Transverse colon (tissue), 4 donors: ENCODE results near the gene FAM241B. TPM values are rescaled to one million over a fixed set of nuclear protein-coding genes. Genes with fewer than 3 reads are reported as not detected.

Experiments used
- DNase-seq: peaks from one replicate; pipeline ENCODE4 v3.0.0-alpha.2; 2019
- H3K27ac ChIP-seq, 4 donors: fragments of 200-600 bp; sonication (generic); 2 replicates each; pipeline ENCODE4 v1.5.1; 2016 to 2018; ENCODE audit warnings: inconsistent platforms in 4 of 4
- H3K27me3 ChIP-seq: fragments of 200-600 bp; sonication (generic); 2 replicates; pipeline ENCODE4 v1.5.1; 2017; ENCODE audit warnings: inconsistent platforms
- H3K36me3 ChIP-seq, 4 donors: fragments of 200-600 bp; sonication (generic); 2 replicates each; pipeline ENCODE4 v1.5.1; 2017 to 2019; ENCODE audit warnings: inconsistent platforms in 4 of 4
- H3K4me1 ChIP-seq, 4 donors: fragments of 200-600 bp; sonication (generic); 2 replicates each; pipeline ENCODE4 v1.5.1; 2017 to 2020; ENCODE audit warnings: inconsistent platforms in 4 of 4
- H3K4me3 ChIP-seq, 4 donors: fragments of 200-600 bp; sonication (generic); 1 replicate in 1 of 4; 2 replicates in 3 of 4; pipeline versions ENCODE4 v1.5.1 to v1.6.1; 2017 to 2019; ENCODE audit warnings: inconsistent platforms in 4 of 4
- H3K9me3 ChIP-seq, 2 donors: fragments of 200-600 bp; sonication (generic); 2 replicates each; pipeline ENCODE4 v1.5.1; 2017 to 2019; ENCODE audit warnings: inconsistent platforms in 2 of 2
- EP300 ChIP-seq: sonication (generic); formaldehyde crosslinking; IDR thresholded peaks from one replicate; pipeline ENCODE4 v1.6.1; 2017; ENCODE audit warnings: antibody characterized with exemption, low read depth
- POLR2A ChIP-seq: fragments of 450-650 bp; IDR thresholded peaks from one replicate; pipeline ENCODE4 v1.6.1; 2016; ENCODE audit warnings: antibody characterized with exemption, mild to moderate bottlenecking, moderate library complexity
- POLR2AphosphoS5 ChIP-seq, 3 donors: sonication (generic); formaldehyde crosslinking; IDR thresholded peaks; one replicate each; pipeline ENCODE4 v1.6.1; 2016; ENCODE audit warnings: antibody characterized with exemption in 3 of 3
- WGBS, 2 donors: methylation state at CpG; one replicate each; pipeline ENCODE4 v1.1.5; 2018; ENCODE audit warnings: low coverage in 1 of 2; 5-methylcytosine and 5-hydroxymethylcytosine counted together
- in situ Hi-C, 4 donors: fragments of 200-750 bp; cut with MboI; loops; one replicate each; pipeline versions ENCODE4 v1.15.0 to v1.15.1; 2017; ENCODE audit warnings: low sequenced_read_pairs in 3 of 4, low pct_ligation_motif_present in 1 of 4, low pct_unique_long_range_greater_than_20kb in 1 of 4
- intact Hi-C: fragments of 100-400 bp; cut with DNase I; formaldehyde crosslinking; loops from one replicate; pipeline ENCODE4 v1.15.1; 2023; ENCODE audit warnings: low total_unique reads
- total RNA-seq, 4 donors: library from RNA; depleted of rRNA; stranded (reverse); fragments of >200 nt; gene quantifications; one replicate each; pipeline ENCODE4 v1.1.0, GENCODE V29; 2016
- TF ChIP-seq, protein P1 (sequence below), 5 experiments: fragments of 200-600 bp in 3 of 5; fragments of 450-650 bp in 2 of 5; sonication (generic) in 3 of 5; IDR thresholded peaks; 1 replicate in 2 of 5; 2 replicates in 3 of 5; pipeline ENCODE4 v1.5.1; 2016 to 2017; ENCODE audit warnings: antibody characterized with exemption in 5 of 5, inconsistent platforms in 3 of 5, mild to moderate bottlenecking in 2 of 5, moderate library complexity in 1 of 5

FAM241B gene
- total RNA-seq, 4 donors from 2014 or later, result 0.95 to 1.4 TPM; not detected in 2

DNA sequence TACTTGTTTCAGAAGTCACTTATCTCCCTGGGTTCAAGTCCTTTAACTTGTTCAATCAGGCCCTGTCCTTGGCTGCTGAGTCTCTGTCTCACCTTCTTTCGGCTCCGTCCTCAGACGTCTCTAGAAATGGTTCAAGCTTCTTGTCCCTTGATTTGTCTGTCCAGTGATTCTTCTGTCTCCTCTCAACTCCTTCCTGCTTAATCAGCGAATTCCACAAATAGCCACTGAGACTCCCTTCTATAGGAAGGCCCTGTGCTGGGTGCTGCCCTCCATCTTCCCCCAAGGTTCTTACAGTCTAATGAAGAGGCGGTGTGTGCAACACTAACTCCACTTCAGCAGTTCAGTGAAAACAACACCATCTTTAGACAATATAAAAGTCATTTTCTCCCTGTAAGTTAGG lies 12.7 kb downstream of the FAM241B start:
- Histone ChIP-seq H3K4me3 (no peak overlapping the region), H3K27me3 (peaks cover 8% of the 10 kb centered on the region), H3K36me3 (no peaks in the 10 kb centered on the region), H3K27ac (no peak overlapping the region), H3K4me1 (no peaks in the 10 kb centered on the region), H3K9me3 (no peaks in the 10 kb centered on the region)
- in situ Hi-C loops, result loop anchor here in 3 of 4 donors (25.0 kb wide), 4 partner anchors 130 to 405 kb away; partner anchors contain the start of gene TACR2 (in 2 of the 3)
- TF ChIP-seq POLR2AphosphoS5 (IDR thresholded peaks at IDR 0.05), result no peak
- no peak for TF ChIP-seq EP300
- no peak for TF ChIP-seq POLR2A
- TF ChIP-seq, protein P1, sequence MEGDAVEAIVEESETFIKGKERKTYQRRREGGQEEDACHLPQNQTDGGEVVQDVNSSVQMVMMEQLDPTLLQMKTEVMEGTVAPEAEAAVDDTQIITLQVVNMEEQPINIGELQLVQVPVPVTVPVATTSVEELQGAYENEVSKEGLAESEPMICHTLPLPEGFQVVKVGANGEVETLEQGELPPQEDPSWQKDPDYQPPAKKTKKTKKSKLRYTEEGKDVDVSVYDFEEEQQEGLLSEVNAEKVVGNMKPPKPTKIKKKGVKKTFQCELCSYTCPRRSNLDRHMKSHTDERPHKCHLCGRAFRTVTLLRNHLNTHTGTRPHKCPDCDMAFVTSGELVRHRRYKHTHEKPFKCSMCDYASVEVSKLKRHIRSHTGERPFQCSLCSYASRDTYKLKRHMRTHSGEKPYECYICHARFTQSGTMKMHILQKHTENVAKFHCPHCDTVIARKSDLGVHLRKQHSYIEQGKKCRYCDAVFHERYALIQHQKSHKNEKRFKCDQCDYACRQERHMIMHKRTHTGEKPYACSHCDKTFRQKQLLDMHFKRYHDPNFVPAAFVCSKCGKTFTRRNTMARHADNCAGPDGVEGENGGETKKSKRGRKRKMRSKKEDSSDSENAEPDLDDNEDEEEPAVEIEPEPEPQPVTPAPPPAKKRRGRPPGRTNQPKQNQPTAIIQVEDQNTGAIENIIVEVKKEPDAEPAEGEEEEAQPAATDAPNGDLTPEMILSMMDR (IDR thresholded peaks at IDR 0.05), result no peak
- WGBS, 2 donors, result 91% methylated on average over 5 of the region's 5 CpGs
- DNase-seq, result no peak
- intact Hi-C loops, result loop anchor here (5.0 kb wide), 1 partner anchor 275 kb away; no protein-coding TSS in a partner anchor

DNA sequence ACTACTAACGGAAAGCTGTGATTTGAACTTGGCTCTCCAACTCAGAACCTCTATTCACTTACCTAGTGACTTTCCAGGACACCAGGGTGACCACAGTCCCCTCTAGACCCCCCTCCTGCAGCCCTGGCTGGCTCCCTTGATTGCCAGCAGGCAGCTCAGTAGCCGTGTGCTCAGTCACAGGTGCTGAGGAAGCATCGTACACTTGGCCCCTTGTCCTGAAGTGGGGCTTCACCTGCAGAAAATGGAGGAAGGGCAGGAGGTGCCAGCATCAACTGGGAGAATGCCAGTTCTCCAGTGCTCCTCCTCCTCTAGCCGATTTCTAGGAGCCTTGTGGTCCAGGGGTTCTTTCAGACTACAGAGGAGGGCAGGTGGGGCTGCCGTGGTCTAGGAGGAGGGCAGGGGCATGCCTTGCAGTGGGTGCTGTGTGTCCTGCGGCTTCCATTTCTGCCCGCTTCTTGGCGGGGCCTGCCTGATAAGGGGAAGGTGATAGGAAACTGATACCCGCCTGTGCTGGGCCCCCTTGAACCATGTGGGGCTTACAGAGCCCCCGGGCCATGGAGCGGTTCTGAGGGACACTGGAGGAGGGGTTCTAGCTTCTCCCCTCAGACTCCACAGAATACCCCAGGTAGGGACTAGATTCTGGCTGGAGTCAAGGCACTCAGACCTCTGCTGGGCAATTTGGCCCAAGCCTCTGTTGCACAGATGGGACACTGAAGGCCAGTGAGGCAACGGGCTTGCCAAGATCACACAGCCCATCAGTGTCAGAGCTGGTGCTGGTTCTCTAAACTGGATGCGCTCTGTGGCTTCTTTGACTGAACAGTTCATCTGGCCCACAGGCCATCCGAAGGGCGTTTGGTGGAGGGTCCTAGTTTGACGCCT lies 14.0 kb downstream of the FAM241B start:
- Histone ChIP-seq H3K9me3 (no peaks in the 10 kb centered on the region), H3K27ac (no peak overlapping the region), H3K4me3 (no peak overlapping the region), H3K27me3 (peaks cover 8% of the 10 kb centered on the region), H3K36me3 (no peaks in the 10 kb centered on the region), H3K4me1 (no peaks in the 10 kb centered on the region)
- no peak for DNase-seq
- in situ Hi-C loops (loop anchor here in 3 of 4 donors (25.0 kb wide), 4 partner anchors 132 to 407 kb away; partner anchors contain the start of gene TACR2 (in 2 of the 3)), intact Hi-C loops (loop anchor here (5.0 kb wide), 1 partner anchor 273 kb away; no protein-coding TSS in a partner anchor)
- no peak for TF ChIP-seq POLR2AphosphoS5 (IDR thresholded peaks at IDR 0.05)
- no peak for TF ChIP-seq EP300
- TF ChIP-seq POLR2A, result no peak
- TF ChIP-seq, protein P1 (IDR thresholded peaks at IDR 0.05), result no peak
- WGBS, 2 donors, result 77% methylated on average over 16 of the region's 16 CpGs; no CpG with 5 or more reads in 1 of the 2 donors

DNA sequence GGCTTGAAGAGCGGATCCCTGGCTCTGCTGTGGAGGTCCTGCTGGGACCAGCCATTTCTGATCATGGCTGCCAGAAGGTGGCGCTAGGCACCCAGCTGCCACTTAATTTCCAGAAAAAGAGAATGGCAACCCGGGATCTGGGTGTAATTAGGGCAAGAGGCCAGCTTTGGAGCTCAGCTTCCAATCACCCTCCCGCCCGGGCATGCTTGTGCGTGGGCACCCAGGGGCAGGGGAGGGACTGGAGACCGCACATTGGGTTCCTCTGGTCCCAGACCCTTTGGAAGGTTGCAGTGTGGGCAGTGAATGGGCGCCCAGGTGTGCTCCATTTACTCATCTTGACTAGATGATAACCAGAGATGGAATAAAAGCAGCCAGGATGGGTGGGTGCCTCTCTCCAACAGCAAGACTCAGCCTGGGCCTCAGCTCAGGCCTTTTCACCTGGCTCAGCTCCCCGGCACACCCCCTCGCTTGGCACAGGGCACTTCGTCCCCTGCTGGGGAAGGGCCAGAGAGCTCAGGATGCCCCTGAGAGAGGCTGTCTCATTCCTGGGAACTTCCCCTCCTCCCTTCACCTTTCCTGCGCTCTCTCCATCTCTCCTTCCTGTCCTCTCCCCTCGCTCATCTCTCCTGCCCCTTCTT lies 14.7 kb downstream of the FAM241B start:
- peaks cover 8% of the 10 kb centered on the region for H3K27me3 ChIP-seq
- DNase-seq, result peak; percentile 62
- TF ChIP-seq EP300 (no peak), POLR2AphosphoS5 (IDR thresholded peaks at IDR 0.05) (no peak)
- TF ChIP-seq, protein P1 (IDR thresholded peaks at IDR 0.05), result peak; percentile 68 to 90 (median 83)
- H3K27ac ChIP-seq, result no peak overlapping the region
- no peaks in the 10 kb centered on the region for H3K36me3 ChIP-seq
- WGBS, 2 donors, result 52% methylated on average over 13 of the region's 13 CpGs; no CpG with 5 or more reads in 1 of the 2 donors
- H3K4me3 ChIP-seq, result no peak overlapping the region
- H3K9me3 ChIP-seq, result no peaks in the 10 kb centered on the region
- H3K4me1 ChIP-seq, result no peaks in the 10 kb centered on the region
- in situ Hi-C loops, result loop anchor here in 3 of 4 donors (25.0 kb wide), 4 partner anchors 132 to 407 kb away; partner anchors contain the start of gene TACR2 (in 2 of the 3)
- intact Hi-C loops, result loop anchor here (5.0 kb wide), 1 partner anchor 273 kb away; no protein-coding TSS in a partner anchor
